Endothelial cell of umbilical vein (primary cell): ENCODE data around the gene KIF17.

Experiments
- CTCF ChIP-seq, 2 donors: IDR thresholded peaks; 1 replicate in 1 of 2; 2 replicates in 1 of 2; pipeline ENCODE4 v1.5.1; 2011; ENCODE audit warnings: low read length in 2 of 2, mild to moderate bottlenecking in 2 of 2, moderate library complexity in 2 of 2, control low read depth in 1 of 2, inconsistent platforms in 1 of 2, low read depth in 1 of 2; ENCODE audit not compliant: insufficient read depth in 1 of 2; ENCODE audit errors: extremely low read depth in 1 of 2
- EZH2 ChIP-seq: IDR thresholded peaks from 2 replicates; pipeline ENCODE4 v1.6.1; 2012; ENCODE audit warnings: borderline replicate concordance, low read depth, mild to moderate bottlenecking, moderate library complexity, low read length, inconsistent platforms; ENCODE audit not compliant: severe bottlenecking
- JUN ChIP-seq: IDR thresholded peaks from 2 replicates; pipeline ENCODE4 v1.6.1; 2011; ENCODE audit warnings: borderline replicate concordance, low read depth; ENCODE audit not compliant: insufficient read length, insufficient read depth
- MAX ChIP-seq: IDR thresholded peaks from 2 replicates; pipeline ENCODE4 v1.6.1; 2011; ENCODE audit not compliant: insufficient read depth, insufficient read length
- MYC ChIP-seq: IDR thresholded peaks from one replicate; pipeline ENCODE4 v1.6.1; 2011; ENCODE audit warnings: mild to moderate bottlenecking, low read depth, low read length
- POLR2A ChIP-seq: IDR thresholded peaks from 2 replicates; pipeline ENCODE4 v1.6.1; 2012; ENCODE audit warnings: low read depth, mild to moderate bottlenecking, control low read depth, low read length

DNA sequence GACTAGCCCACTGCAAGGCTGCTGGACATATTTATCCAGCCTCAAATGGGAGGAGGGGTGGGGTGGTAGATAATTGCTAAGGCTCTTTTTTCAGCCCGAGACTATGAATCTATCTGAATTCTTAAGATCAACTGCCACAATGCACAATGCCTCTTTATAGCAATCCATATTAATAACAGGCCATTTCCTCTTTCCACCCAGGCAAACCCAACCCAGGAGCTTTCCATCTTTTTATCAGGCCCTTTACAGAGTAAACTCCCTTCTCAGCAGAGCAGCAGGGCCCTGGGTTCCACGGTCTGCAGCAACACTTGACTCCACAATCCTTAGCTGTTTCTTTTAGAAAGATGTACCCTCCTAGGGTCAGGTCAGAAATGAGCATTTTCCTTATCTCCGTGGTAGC is 57.4 kb downstream of the KIF17 start:
- no peak for TF ChIP-seq POLR2A
- TF ChIP-seq CTCF (IDR thresholded peaks at IDR 0.05; ENCODE audit: extremely low read depth in 1 of 2, insufficient read depth in 1 of 2, low read depth in 1 of 2, low read length in 2 of 2) = no peak
- no peak for TF ChIP-seq EZH2
- TF ChIP-seq MYC = no peak
- TF ChIP-seq MAX = no peak
- TF ChIP-seq JUN = no peak
